PFSK-1 (cell line): Measurements from ENCODE around the gene XK.

ENCODE experiments used
- POLR2AphosphoS5 ChIP-seq: IDR thresholded peaks from 2 replicates; pipeline ENCODE4 v1.6.1; 2012; ENCODE audit warnings: low read depth, mild to moderate bottlenecking, control low read depth, low read length, moderate library complexity
- TAF1 ChIP-seq: IDR thresholded peaks from 2 replicates; pipeline ENCODE4 v1.6.1; 2012; ENCODE audit warnings: low read length, control low read depth, borderline replicate concordance; ENCODE audit not compliant: insufficient read depth

DNA sequence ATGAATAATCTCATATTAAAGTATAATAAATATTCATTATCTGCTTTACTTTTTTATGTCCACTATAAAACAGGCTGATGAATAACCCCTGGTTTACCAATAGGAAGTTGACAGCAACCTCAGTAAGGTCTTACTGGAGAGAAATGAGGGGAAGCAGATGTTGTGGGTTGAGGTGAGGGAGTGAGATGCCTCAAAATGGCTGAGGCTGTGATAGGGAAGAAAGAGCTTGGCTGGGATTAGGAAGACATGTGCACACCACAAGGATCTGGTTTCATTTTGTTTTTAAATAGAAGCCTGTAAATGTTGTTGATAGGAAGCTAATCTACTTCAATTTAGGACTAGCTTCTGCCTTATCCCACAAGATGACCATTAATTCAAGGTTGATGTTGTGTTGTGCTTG, 79.9 kb downstream of the XK start:
- TF ChIP-seq TAF1 (no peak), POLR2AphosphoS5 (no peak)
